ENCODE measurements around the gene MS4A18.

GRCh38 chr11:60786811-60787567 is 62.5 kb downstream of the MS4A18 start:
- TF ChIP-seq CTCF (IDR thresholded peaks at IDR 0.05) = no peak
- no peak for TF ChIP-seq POLR2A (IDR thresholded peaks at IDR 0.05)

Measured in lower leg skin (tissue), 3 donors.